Stomach (tissue), 4 donors: Measurements from ENCODE around the gene NDUFAF3.

Source experiments
- CTCF ChIP-seq, 7 experiments: fragments of 450-650 bp in 4 of 7; fragments of 200-600 bp in 3 of 7; sonication (generic) in 3 of 7; IDR thresholded peaks; one replicate each; pipeline ENCODE4 v1.5.1; 2016 to 2019; ENCODE audit warnings: antibody characterized with exemption in 7 of 7, control low read depth in 2 of 7, mild to moderate bottlenecking in 1 of 7
- POLR2A ChIP-seq, 4 donors: fragments of 450-650 bp; IDR thresholded peaks; one replicate each; pipeline ENCODE4 v1.6.1; 2016; ENCODE audit warnings: antibody characterized with exemption in 4 of 4, control low read depth in 2 of 4, mild to moderate bottlenecking in 1 of 4, moderate library complexity in 1 of 4
- POLR2AphosphoS5 ChIP-seq, 3 donors: sonication (generic); formaldehyde crosslinking; IDR thresholded peaks; one replicate each; pipeline ENCODE4 v1.6.1; 2016; ENCODE audit warnings: antibody characterized with exemption in 3 of 3

GRCh38 chr3:49006408-49007067 is 15.4 kb upstream of the NDUFAF3 start:
- TF ChIP-seq CTCF (IDR thresholded peaks at IDR 0.05), result no peak
- no peak for TF ChIP-seq POLR2AphosphoS5 (IDR thresholded peaks at IDR 0.05)
- TF ChIP-seq POLR2A (IDR thresholded peaks at IDR 0.05), result no peak
